Activated CD8-positive, alpha-beta T cell treated with anti-CD3 and anti-CD28 coated beads for 36 hours (primary cell): Measurements from ENCODE around the gene RBM38. TPM values are rescaled to one million over a fixed set of nuclear protein-coding genes. Genes with fewer than 3 reads are reported as not detected.

Source experiments
- ATAC-seq: fragments of 200-7000 bp; cut with Tn5 transposase; one replicate; pipeline ENCODE4 v1.10.0; 2021; ENCODE audit warnings: mild to moderate bottlenecking, moderate library complexity
- CTCF ChIA-PET: fragments of 350-600 bp; sonication (Branson Sonifier 250); formaldehyde crosslinking; loops from one replicate; lab custom pipeline; 2021; ENCODE audit warnings: antibody characterized with exemption; lab: Charles Lee
- POLR2A ChIA-PET: fragments of 350-600 bp; sonication (Branson Sonifier 250); formaldehyde crosslinking; loops from one replicate; lab custom pipeline; 2021; ENCODE audit warnings: antibody characterized with exemption; lab: Charles Lee
- DNase-seq: peaks from one replicate; pipeline ENCODE4 v3.0.0-alpha.2; 2020
- H3K27ac Mint-ChIP-seq: one replicate; pipeline ENCODE4 v1.8.0; 2021; ENCODE audit warnings: mild to moderate bottlenecking, mixed read lengths
- H3K27me3 Mint-ChIP-seq: one replicate; pipeline ENCODE4 v1.8.0; 2021; ENCODE audit warnings: mixed read lengths
- H3K36me3 Mint-ChIP-seq: one replicate; pipeline ENCODE4 v1.8.0; 2021; ENCODE audit warnings: low read depth, mixed read lengths
- H3K4me1 Mint-ChIP-seq: one replicate; pipeline ENCODE4 v1.8.0; 2021; ENCODE audit warnings: low read depth, mixed read lengths
- H3K4me3 Mint-ChIP-seq: one replicate; pipeline ENCODE4 v1.8.0; 2021; ENCODE audit warnings: mild to moderate bottlenecking, moderate library complexity, mixed read lengths
- H3K9me3 Mint-ChIP-seq: one replicate; pipeline ENCODE4 v1.8.0; 2021; ENCODE audit warnings: mixed read lengths
- CTCF ChIP-seq: fragments of 200-600 bp; IDR thresholded peaks from one replicate; pipeline ENCODE4 v1.8.0; 2022; ENCODE audit warnings: antibody characterized with exemption, mild to moderate bottlenecking
- intact Hi-C: fragments of 100-400 bp; cut with micrococcal nuclease; formaldehyde crosslinking; loops from one replicate; pipeline ENCODE4 v1.10.0; 2022
- total RNA-seq, 2 experiments: library from RNA; stranded (reverse); gene quantifications; one replicate each; pipeline ENCODE4 v1.2.3, GENCODE V29; 2021

The RBM38 gene
- total RNA-seq, 2 experiments from 2014 or later = 114 to 116 TPM

- Mint-ChIP-seq H3K4me1 (peaks cover 52% of the 10 kb centered on the region), H3K27ac (no peak overlapping the region), H3K36me3 (no peaks in the 10 kb centered on the region), H3K9me3 (peaks cover 2% of the 10 kb centered on the region), H3K27me3 (no peaks in the 10 kb centered on the region), H3K4me3 (no peak overlapping the region)
- no peak for TF ChIP-seq CTCF
- CTCF ChIA-PET = interaction anchor here (0.8 to 1.8 kb wide), 6 partner anchors 9 to 185 kb away, joined by 3 to 7 read pairs (median 4); partner anchors contain the start of gene ZBP1
- POLR2A ChIA-PET = interaction anchor here (0.7 to 2.1 kb wide), 5 partner anchors 16 to 45 kb away, joined by 3 to 9 read pairs (median 4); no protein-coding TSS in a partner anchor
- DNase-seq (no peak), ATAC-seq (no peak)
- intact Hi-C loops = no loop called here
Measured at GRCh38 chr20:57435105-57435497, 43.9 kb downstream of the RBM38 start.

GRCh38 chr20:57435498-57436222 lies 44.5 kb downstream of the RBM38 start:
- intact Hi-C loops = no loop called here
- ChIA-PET CTCF (interaction anchor here (0.8 to 1.8 kb wide), 5 partner anchors 8 to 184 kb away, joined by 3 to 7 read pairs (median 4); partner anchors contain the start of gene ZBP1), POLR2A (interaction anchor here (0.7 to 2.1 kb wide), 6 partner anchors 15 to 46 kb away, joined by 3 to 9 read pairs (median 4); no protein-coding TSS in a partner anchor)
- TF ChIP-seq CTCF = no peak
- Mint-ChIP-seq H3K27ac (no peak overlapping the region), H3K4me1 (peaks cover 52% of the 10 kb centered on the region), H3K27me3 (no peaks in the 10 kb centered on the region), H3K9me3 (peaks cover 2% of the 10 kb centered on the region), H3K36me3 (no peaks in the 10 kb centered on the region), H3K4me3 (no peak overlapping the region)
- ATAC-seq (peak; percentile 19), DNase-seq (peak; percentile 59)

GRCh38 chr20:57436223-57436545 lies 45.0 kb downstream of the RBM38 start:
- POLR2A ChIA-PET = interaction anchor here (1.0 to 2.1 kb wide), 3 partner anchors 23 to 46 kb away, joined by 4 to 9 read pairs (median 4); no protein-coding TSS in a partner anchor
- intact Hi-C loops = no loop called here
- no peak overlapping the region for H3K27ac Mint-ChIP-seq

GRCh38 chr20:57437267-57437666 lies 46.1 kb downstream of the RBM38 start:
- DNase-seq = no peak
- H3K4me1 Mint-ChIP-seq = peaks cover 40% of the 10 kb centered on the region
- peaks cover 2% of the 10 kb centered on the region for H3K9me3 Mint-ChIP-seq
- no peak overlapping the region for H3K4me3 Mint-ChIP-seq
- no peaks in the 10 kb centered on the region for H3K27me3 Mint-ChIP-seq
- ChIA-PET CTCF (interaction anchor here (1.1 to 1.3 kb wide), 2 partner anchors 10 to 55 kb away, joined by 3 to 5 read pairs; no protein-coding TSS in a partner anchor), POLR2A (no interaction called here)
- intact Hi-C loops = no loop called here
- no peak for TF ChIP-seq CTCF
- H3K36me3 Mint-ChIP-seq = no peaks in the 10 kb centered on the region
- no peak for ATAC-seq
- H3K27ac Mint-ChIP-seq = no peak overlapping the region

More at GRCh38 chr20:57436223-57436545, 45.0 kb downstream of the RBM38 start:
- Mint-ChIP-seq H3K36me3 (no peaks in the 10 kb centered on the region), H3K27me3 (no peaks in the 10 kb centered on the region), H3K4me3 (no peak overlapping the region), H3K9me3 (peaks cover 2% of the 10 kb centered on the region), H3K4me1 (peaks cover 50% of the 10 kb centered on the region)
- CTCF ChIA-PET = interaction anchor here (1.6 kb wide), 1 partner anchor 55 kb away, joined by 7 read pairs; no protein-coding TSS in a partner anchor
- TF ChIP-seq CTCF = no peak
- ATAC-seq (no peak), DNase-seq (no peak)
